Small intestine (tissue), 7 donors: Measurements from ENCODE around the gene SUPT20HL2. TPM values are rescaled to one million over a fixed set of nuclear protein-coding genes. Genes with fewer than 3 reads are reported as not detected.
A peak's percentile ranks its signal among the peaks of the same experiment; 100 is the strongest.

Source experiments
- DNase-seq, 2 donors: peaks; one replicate each; pipeline versions ENCODE4 v3.0.0 to v3.0.0-alpha.2; 2013
- FAIRE-seq: peaks from 2 replicates; lab custom pipeline; 2012; peaks lifted over from hg19 to GRCh38; lab: Jason Lieb, UNC
- H3K27ac ChIP-seq, 3 donors: one replicate each; pipeline ENCODE4 v1.5.1; 2013; ENCODE audit warnings: low read length in 2 of 3, mild to moderate bottlenecking in 2 of 3, control low read depth in 1 of 3, inconsistent platforms in 1 of 3, low read depth in 1 of 3, moderate library complexity in 1 of 3
- H3K27me3 ChIP-seq, 3 donors: one replicate each; pipeline ENCODE4 v1.6.1; 2013; ENCODE audit warnings: low read length in 3 of 3, inconsistent platforms in 1 of 3; ENCODE audit not compliant: control insufficient read depth in 3 of 3, insufficient read depth in 3 of 3
- H3K36me3 ChIP-seq, 3 donors: one replicate each; pipeline ENCODE4 v1.6.1; 2013; ENCODE audit warnings: low read length in 3 of 3, inconsistent platforms in 1 of 3, low read depth in 1 of 3, mild to moderate bottlenecking in 1 of 3, moderate library complexity in 1 of 3; ENCODE audit not compliant: control insufficient read depth in 3 of 3, insufficient read depth in 2 of 3
- H3K4me1 ChIP-seq, 3 donors: one replicate each; pipeline ENCODE4 v1.6.1; 2013; ENCODE audit warnings: low read length in 2 of 3, inconsistent platforms in 1 of 3, low read depth in 1 of 3, mild to moderate bottlenecking in 1 of 3, moderate library complexity in 1 of 3; ENCODE audit not compliant: control insufficient read depth in 3 of 3, insufficient read depth in 2 of 3
- H3K4me3 ChIP-seq, 3 donors: one replicate each; pipeline ENCODE4 v1.5.1; 2013; ENCODE audit warnings: low read length in 3 of 3, control low read depth in 1 of 3, inconsistent platforms in 1 of 3, low read depth in 1 of 3, mild to moderate bottlenecking in 1 of 3, moderate library complexity in 1 of 3
- H3K9me3 ChIP-seq, 2 donors: one replicate each; pipeline ENCODE4 v1.6.1; 2013; ENCODE audit warnings: low read depth in 1 of 2, low read length in 1 of 2; ENCODE audit not compliant: control insufficient read depth in 2 of 2, insufficient read depth in 1 of 2
- WGBS, 3 donors: extraction: QIAGEN DNeasy Blood & Tissue Kit; methylation state at CpG; one replicate each; pipeline ENCODE4 v1.1.7; 2013; 5-methylcytosine and 5-hydroxymethylcytosine counted together
- polyA plus RNA-seq, 4 donors: library from polyadenylated mRNA; stranded (reverse) in 3 of 4; unstranded in 1 of 4; fragments of 200-250 nt in 3 of 4; fragments of 120-200 nt in 1 of 4; gene quantifications; one replicate each; pipeline versions ENCODE4 v1.2.1 to v1.2.3, GENCODE V29; 2013
- donor health status: healthy with polysubstance abuse.
- donor health status: control.
- donor health status: control.
- donor health status: Bipolar disorder and iron deficiency.
- donor health status: healthy.

SUPT20HL2 gene
- polyA plus RNA-seq, 4 donors: 0.04 TPM; not detected in 3

GRCh38 chrX:24305905-24306304, 8.0 kb downstream of the SUPT20HL2 start:
- Histone ChIP-seq H3K36me3 (no peaks in the 10 kb centered on the region), H3K9me3 (no peaks in the 10 kb centered on the region), H3K27ac (no peak overlapping the region), H3K4me1 (no peaks in the 10 kb centered on the region), H3K4me3 (no peak overlapping the region), H3K27me3 (no peaks in the 10 kb centered on the region)
- 65 to 95% (median 74%) methylated on average over 7 of the region's 7 CpGs for WGBS, 3 donors
- FAIRE-seq (no peak), DNase-seq (no peak)

GRCh38 chrX:24301806-24302205, 12.1 kb downstream of the SUPT20HL2 start:
- WGBS, 3 donors: 69 to 83% (median 82%) methylated on average over 2 of the region's 2 CpGs

GRCh38 chrX:24301060-24301459, 12.8 kb downstream of the SUPT20HL2 start:
- H3K4me1 ChIP-seq: no peaks in the 10 kb centered on the region
- no peaks in the 10 kb centered on the region for H3K36me3 ChIP-seq
- DNase-seq (no peak), FAIRE-seq (no peak)
- H3K27me3 ChIP-seq: no peaks in the 10 kb centered on the region
- H3K4me3 ChIP-seq: no peak overlapping the region
- WGBS, 3 donors: 38 to 74% (median 64%) methylated on average over 1 of the region's 1 CpG
- H3K9me3 ChIP-seq: no peaks in the 10 kb centered on the region
- H3K27ac ChIP-seq: no peak overlapping the region

More at GRCh38 chrX:24301806-24302205, 12.1 kb downstream of the SUPT20HL2 start:
- no peaks in the 10 kb centered on the region for H3K36me3 ChIP-seq
- H3K9me3 ChIP-seq: no peaks in the 10 kb centered on the region
- DNase-seq: no peak
- H3K27ac ChIP-seq: no peak overlapping the region
- H3K4me1 ChIP-seq: no peaks in the 10 kb centered on the region
- no peaks in the 10 kb centered on the region for H3K27me3 ChIP-seq
- FAIRE-seq: no peak
- H3K4me3 ChIP-seq: no peak overlapping the region

GRCh38 chrX:24298191-24298590, 15.7 kb downstream of the SUPT20HL2 start:
- no peak overlapping the region for H3K27ac ChIP-seq
- WGBS, 3 donors: 60 to 70% (median 63%) methylated on average over 3 of the region's 3 CpGs
- H3K9me3 ChIP-seq: no peaks in the 10 kb centered on the region
- no peak for FAIRE-seq
- DNase-seq: no peak
- H3K27me3 ChIP-seq: no peaks in the 10 kb centered on the region
- no peak overlapping the region for H3K4me3 ChIP-seq
- no peaks in the 10 kb centered on the region for H3K4me1 ChIP-seq
- H3K36me3 ChIP-seq: no peaks in the 10 kb centered on the region

- H3K4me1 ChIP-seq: no peaks in the 10 kb centered on the region
- DNase-seq: no peak
- no peak for FAIRE-seq
- no peaks in the 10 kb centered on the region for H3K9me3 ChIP-seq
- no peak overlapping the region for H3K27ac ChIP-seq
- no peaks in the 10 kb centered on the region for H3K27me3 ChIP-seq
- 49 to 66% (median 55%) methylated on average over 13 of the region's 13 CpGs for WGBS, 3 donors
- H3K36me3 ChIP-seq: no peaks in the 10 kb centered on the region
- no peak overlapping the region for H3K4me3 ChIP-seq
Measured at GRCh38 chrX:24294619-24295018, 19.2 kb downstream of the SUPT20HL2 start.

- Histone ChIP-seq H3K27me3 (no peaks in the 10 kb centered on the region), H3K4me3 (no peak overlapping the region), H3K27ac (no peak overlapping the region), H3K36me3 (no peaks in the 10 kb centered on the region), H3K4me1 (no peaks in the 10 kb centered on the region), H3K9me3 (no peaks in the 10 kb centered on the region)
- 66 to 77% (median 77%) methylated on average over 4 of the region's 4 CpGs for WGBS, 3 donors
- FAIRE-seq: no peak
- no peak for DNase-seq
Measured at GRCh38 chrX:24293412-24293811, 20.5 kb downstream of the SUPT20HL2 start.

- Histone ChIP-seq H3K4me1 (no peaks in the 10 kb centered on the region), H3K36me3 (no peaks in the 10 kb centered on the region), H3K27ac (no peak overlapping the region), H3K4me3 (no peak overlapping the region), H3K27me3 (no peaks in the 10 kb centered on the region), H3K9me3 (no peaks in the 10 kb centered on the region)
- DNase-seq: no peak
- FAIRE-seq: no peak
- 83 to 97% (median 91%) methylated on average over 4 of the region's 4 CpGs for WGBS, 3 donors
Measured at GRCh38 chrX:24292353-24292752, 21.5 kb downstream of the SUPT20HL2 start.

- DNase-seq (peak; percentile 5 to 31), FAIRE-seq (no peak)
- whole genome bisulfite sequencing, 3 donors: 57 to 82% (median 81%) methylated on average over 5 of the region's 5 CpGs
- no peaks in the 10 kb centered on the region for H3K36me3 ChIP-seq
- H3K9me3 ChIP-seq: no peaks in the 10 kb centered on the region
- no peaks in the 10 kb centered on the region for H3K4me1 ChIP-seq
- no peak overlapping the region for H3K27ac ChIP-seq
- H3K4me3 ChIP-seq: no peak overlapping the region
- H3K27me3 ChIP-seq: no peaks in the 10 kb centered on the region
Measured at GRCh38 chrX:24285082-24285481, 28.8 kb downstream of the SUPT20HL2 start.

- 49 to 50% (median 49%) methylated on average over 2 of the region's 2 CpGs for WGBS, 3 donors
- H3K4me1 ChIP-seq: no peaks in the 10 kb centered on the region
- H3K27ac ChIP-seq: no peak overlapping the region
- FAIRE-seq (no peak), DNase-seq (no peak)
- H3K27me3 ChIP-seq: no peaks in the 10 kb centered on the region
- no peaks in the 10 kb centered on the region for H3K36me3 ChIP-seq
- no peak overlapping the region for H3K4me3 ChIP-seq
- H3K9me3 ChIP-seq: no peaks in the 10 kb centered on the region
Measured at GRCh38 chrX:24283127-24283794, 30.6 kb downstream of the SUPT20HL2 start.
